NK-92 treated with Interleukin-12 subunit alpha and Interleukin-12 subunit beta, amount 100 ng/mL, for 24 hours (cell line): ENCODE data around the gene C9orf78.
A peak's percentile ranks its signal among the peaks of the same experiment; 100 is the strongest.

Experiments
- DNase-seq: peaks from one replicate; lab custom pipeline; 2025; lab: John Stamatoyannopoulos, UW

C9orf78 gene

GRCh38 chr9:129845373-129845772 lies 10.3 kb upstream of the C9orf78 start:
- DNase-seq: no peak

- DNase-seq: no peak
Measured at GRCh38 chr9:129841071-129841470, 6.0 kb upstream of the C9orf78 start.

DNA sequence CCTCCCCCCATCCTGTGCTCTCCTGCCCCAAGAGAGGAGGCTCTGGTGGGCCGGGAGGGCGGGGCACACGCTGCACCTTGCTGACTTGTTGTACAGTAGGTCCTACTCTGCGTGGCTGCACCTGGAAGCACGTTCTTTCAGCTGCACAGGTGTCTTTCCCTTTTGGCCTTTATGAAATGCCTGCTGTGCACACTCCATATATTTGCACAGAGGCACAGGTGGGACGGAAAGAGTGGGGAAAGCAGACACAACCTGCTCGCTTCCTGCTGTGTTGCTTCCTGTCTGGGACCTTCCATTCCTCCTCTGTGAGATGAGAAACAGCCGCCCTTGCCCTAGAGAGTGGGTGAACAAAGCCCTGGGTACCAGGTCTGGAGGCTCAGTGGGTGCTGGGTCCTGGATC lies 5.0 kb upstream of the C9orf78 start:
- no peak for DNase-seq

- no peak for DNase-seq
Measured at GRCh38 chr9:129839324-129840023, 4.4 kb upstream of the C9orf78 start.

GRCh38 chr9:129838707-129839259 lies 3.7 kb upstream of the C9orf78 start:
- DNase-seq: no peak

GRCh38 chr9:129836311-129837007 lies 1.4 kb upstream of the C9orf78 start:
- no peak for DNase-seq

GRCh38 chr9:129835860-129836223 lies 767 bp upstream of the C9orf78 start:
- no peak for DNase-seq

- no peak for DNase-seq
Measured at GRCh38 chr9:129834489-129835127, 467 bp downstream of the C9orf78 start.

- DNase-seq: no peak
Measured at GRCh38 chr9:129832982-129833381, 2.1 kb downstream of the C9orf78 start.

DNA sequence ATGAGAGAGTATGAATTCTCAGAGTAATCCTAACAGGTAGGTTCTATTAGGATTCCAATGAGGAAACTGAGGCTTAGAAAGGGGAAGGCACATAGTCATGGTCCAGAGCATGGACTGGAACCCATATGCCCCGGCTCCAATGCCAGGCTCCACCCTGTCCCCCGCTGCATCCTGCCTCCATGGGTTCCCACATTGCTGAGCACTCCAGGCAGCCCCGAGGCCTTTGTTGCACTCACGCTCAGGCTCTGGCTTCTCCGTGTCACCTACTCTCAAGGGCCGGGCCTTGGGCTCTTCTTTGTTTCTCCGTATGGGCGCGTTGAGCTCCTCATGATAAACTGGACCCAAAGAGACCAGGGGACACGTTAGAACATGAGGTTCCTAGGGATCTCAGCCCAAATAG lies 6.1 kb downstream of the C9orf78 start:
- no peak for DNase-seq

- DNase-seq: no peak
Measured at GRCh38 chr9:129828051-129828450, 7.0 kb downstream of the C9orf78 start.

DNA sequence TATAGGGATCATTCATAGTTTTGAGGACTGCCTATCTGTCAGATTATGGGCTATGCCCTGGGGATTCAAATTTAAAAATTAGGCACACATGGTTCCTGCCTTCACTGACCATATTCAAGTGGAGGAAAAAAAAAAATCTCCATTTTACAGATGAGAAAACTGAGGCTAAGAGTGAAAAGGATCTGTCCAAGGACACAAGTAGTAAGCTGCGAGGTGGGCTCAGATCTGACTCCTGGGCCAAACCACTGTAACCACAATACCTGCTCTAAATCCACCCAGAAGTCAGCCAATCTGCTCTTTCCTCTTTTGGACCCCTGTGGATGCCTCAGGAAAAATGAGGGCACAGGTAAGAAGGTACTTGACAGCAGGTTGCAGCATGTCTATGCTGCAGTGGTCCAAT lies 8.3 kb downstream of the C9orf78 start:
- DNase-seq: no peak

GRCh38 chr9:129826344-129826743 lies 8.7 kb downstream of the C9orf78 start:
- DNase-seq: no peak

DNA sequence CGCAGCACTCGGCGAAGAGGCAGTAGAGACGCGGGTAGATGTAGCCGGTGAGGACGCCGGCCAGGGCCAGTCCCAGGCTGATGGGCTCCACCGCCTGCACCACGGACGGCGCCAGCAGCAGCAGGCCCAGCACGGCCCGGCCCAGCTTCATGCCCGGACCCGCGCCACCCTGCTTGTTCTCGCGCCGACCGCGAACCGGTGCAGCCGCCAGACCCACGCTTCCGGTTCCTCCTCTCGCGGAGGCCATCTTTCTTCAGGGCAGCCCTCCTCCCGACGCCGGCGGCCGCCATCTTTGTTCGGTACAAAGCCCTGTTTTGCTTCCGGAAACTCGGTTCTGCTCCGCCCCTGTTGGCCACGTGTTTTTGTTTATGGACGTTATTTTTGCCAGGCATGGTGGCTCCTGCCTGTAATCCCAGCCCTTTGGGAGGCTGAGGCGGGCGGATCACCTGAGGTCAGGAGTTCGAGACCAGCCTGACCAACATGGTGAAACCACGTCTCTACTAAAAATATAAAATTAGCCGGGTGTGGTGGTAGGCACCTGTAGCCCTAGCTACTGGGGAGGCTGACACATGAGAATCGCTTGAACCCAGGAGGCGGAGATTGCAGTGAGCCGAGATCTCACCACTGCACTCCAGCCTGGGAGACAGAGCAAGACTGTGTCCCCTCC lies 11.0 kb downstream of the C9orf78 start, which contains the start of gene TOR1A:
Gene TOR1A (minus strand): TSS at position 202 of the 667 bp plus-strand sequence. CDS start 51 bp downstream, at position 151.
- DNase-seq: peak; percentile 83

DNA sequence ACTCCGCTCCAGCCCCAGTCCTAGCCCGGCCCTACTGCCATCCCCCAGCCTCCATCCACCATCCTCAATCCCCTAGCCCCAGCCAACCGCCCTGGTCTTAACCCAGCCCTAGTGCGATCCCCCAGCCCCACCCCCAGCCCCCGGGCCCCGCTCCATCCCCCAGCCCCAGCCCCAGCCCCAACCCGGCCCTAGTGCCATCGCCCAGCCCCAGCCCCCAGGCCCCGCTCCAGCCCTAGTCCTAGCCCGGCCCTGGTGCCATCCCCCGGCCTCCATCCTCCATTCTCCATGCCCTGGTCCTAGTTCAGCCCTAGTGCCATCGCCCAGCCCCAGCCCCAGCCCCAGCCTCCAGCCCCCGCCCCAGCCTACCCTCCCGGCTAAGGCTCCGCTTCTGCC lies 11.5 kb downstream of the C9orf78 start:
- no peak for DNase-seq

- DNase-seq: no peak
Measured at GRCh38 chr9:129822898-129823541, 12.1 kb downstream of the C9orf78 start.

DNA sequence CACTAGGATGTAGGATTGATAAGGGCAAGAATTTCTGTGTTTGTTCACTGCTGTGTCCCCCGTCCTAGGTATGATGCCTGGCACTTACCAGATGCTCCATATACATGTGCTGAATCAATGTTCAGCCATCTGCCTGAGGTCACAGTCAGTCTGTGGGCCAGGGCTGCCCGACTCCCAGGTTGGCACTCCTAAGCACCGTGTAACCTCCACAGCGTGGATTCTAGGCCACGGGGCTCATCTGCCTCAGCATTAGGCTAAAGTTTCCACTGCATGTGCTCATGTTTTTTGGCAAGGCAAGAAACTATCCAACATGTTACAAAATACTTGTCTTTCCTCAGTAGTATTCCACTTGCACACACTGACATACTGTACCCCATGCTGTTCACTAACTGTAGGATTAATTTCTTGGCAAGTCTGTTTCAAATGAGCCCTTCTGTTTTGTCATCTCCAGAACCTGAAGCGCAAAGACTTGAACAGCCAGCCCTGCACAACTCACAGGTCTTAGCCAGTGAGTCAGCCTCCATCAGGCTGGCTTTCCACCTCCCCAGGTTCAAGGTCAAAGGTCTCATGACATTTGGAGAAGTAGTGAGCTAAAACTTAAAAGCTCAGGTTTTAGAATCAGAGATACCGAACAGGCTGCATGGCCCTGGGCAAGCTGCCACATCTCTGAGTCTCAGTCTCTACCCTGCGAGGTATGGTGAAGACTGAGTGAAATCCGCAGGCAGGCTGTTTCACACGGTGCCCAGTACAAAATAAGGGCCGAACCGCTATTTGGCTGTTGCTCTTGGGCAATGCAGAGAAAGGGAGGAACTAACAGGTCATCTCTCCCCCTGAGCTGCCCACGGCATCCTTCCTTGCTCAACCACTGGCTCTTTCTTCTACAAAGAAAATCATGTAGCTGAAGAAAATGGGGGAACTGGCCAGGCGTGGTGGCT lies 18.3 kb downstream of the C9orf78 start:
- no peak for DNase-seq

DNA sequence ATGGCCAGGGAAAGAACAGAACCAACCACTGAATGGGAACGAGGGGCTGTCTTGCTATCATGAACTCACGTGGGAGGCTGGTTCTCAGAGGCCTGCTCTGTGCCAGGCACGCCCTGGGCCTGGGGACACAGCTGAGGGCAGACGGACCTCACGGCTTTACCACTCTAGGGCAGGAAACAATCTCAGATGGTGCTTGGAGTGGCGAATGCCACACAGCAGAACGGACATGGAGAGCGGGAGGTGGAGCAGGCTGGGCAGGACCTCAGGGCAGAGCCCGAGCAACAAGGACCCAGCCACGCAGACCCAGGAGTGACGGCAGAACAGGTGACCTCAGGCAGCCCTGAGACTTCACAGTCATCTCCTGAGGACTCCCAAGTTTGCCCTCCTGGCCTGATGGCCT lies 19.8 kb downstream of the C9orf78 start:
- no peak for DNase-seq

DNA sequence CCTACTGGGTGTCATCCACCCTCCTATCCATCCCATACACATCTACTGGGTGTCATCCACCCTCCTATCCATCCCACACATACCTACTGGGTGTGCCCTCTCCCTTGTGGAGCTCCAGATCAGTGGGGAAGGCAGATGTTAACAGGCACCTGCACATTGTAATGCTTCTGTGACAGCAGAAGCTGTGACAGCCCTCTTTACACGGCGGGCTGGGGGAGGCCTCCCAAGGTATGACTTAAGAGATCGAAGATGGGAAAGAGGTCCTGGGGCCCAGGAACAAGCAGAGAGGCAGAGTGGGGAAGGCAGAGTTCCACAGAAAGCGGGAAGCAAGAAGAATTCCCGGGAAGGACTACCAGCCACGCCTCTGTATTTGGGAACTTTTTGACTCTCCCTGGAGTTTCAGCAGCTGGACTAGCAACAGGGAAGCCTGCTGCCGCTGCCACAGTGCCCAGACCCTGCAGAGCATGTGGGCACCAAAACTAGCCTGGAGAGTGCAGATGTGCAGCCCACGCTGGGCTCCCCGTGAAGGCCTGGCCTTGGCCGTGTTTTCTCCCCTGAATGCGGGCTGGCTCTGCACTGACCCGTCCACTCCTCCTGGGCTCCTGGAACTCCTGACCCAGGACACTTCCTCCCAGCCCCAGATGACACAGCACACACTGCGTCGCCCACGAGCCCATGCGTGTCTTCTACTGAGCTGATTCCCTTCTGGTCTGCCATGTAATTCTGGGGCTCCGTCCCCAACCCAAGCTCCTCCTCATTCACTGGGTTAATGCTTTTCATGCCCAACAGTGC lies 20.4 kb downstream of the C9orf78 start:
- no peak for DNase-seq

DNA sequence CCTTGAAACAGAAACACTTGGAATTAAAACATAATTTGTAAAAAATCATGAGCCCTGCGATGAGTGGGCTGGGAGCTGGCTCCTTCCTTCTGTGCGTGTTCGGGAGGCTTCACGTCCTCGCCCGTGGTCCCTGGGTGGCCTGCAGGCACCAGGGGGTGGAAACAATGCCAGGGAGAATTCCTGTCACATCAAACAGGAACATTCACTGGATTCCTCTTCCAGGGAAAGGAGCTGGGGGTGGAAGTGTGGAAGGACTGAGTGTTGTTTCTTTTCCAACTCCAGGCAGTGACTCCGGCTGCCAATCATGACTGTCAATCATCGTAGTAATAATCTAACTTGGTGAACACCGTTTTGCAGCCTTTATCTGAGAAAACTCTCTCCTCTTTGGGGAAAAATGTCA lies 21.4 kb downstream of the C9orf78 start:
- no peak for DNase-seq
